ENCODE results near the gene FRG1. TPM values are rescaled to one million over a fixed set of nuclear protein-coding genes. Genes with fewer than 3 reads are reported as not detected.
"Not testable (repeated sequence)": the region's sequence is repeated elsewhere in the genome, so short reads cannot be mapped to it uniquely, and the experiment has no call there.

Gene FRG1
- total RNA-seq, 4 donors from 2014 or later = 37.9 to 67.0 (median 49.6) TPM

- no peaks in the 10 kb centered on the region for H3K4me1 ChIP-seq
- no peak overlapping the region for H3K27ac ChIP-seq
- TF ChIP-seq CTCF (IDR thresholded peaks at IDR 0.05) (no peak), POLR2A (IDR thresholded peaks at IDR 0.05) (no peak), EP300 (IDR thresholded peaks at IDR 0.05) (no peak)
- no peak overlapping the region for H3K4me3 ChIP-seq
- 37 to 44% methylated on average over 3 of the region's 3 CpGs for WGBS, 2 donors
- no peak for DNase-seq (ENCODE audit: low spot score in 2 of 2)
- H3K36me3 ChIP-seq = no peaks in the 10 kb centered on the region
- no peaks in the 10 kb centered on the region for H3K9me3 ChIP-seq
- no peaks in the 10 kb centered on the region for H3K27me3 ChIP-seq
Observed at GRCh38 chr4:189988877-189989431, 48.3 kb downstream of the FRG1 start.

GRCh38 chr4:189989941-189990340, 49.3 kb downstream of the FRG1 start:
- not testable (repeated sequence) for H3K27me3 ChIP-seq; H3K4me1 ChIP-seq; H3K36me3 ChIP-seq; H3K9me3 ChIP-seq; H3K4me3 ChIP-seq; H3K27ac ChIP-seq; DNase-seq (ENCODE audit: low spot score in 2 of 2)
- WGBS, 2 donors = 83 to 90% methylated on average over 3 of the region's 3 CpGs

Small RNA genes within 50 kb of the gene (small RNA-seq; reads per million reads assigned to genes)
- not detected for gene MLLT10P2

Other genes with a start within 250 kb of the FRG1 start
- not detected for gene FRG2, start 86.4 kb downstream of the FRG1 start, total RNA-seq
- not detected for gene DBET, start 123.6 kb downstream of the FRG1 start, total RNA-seq
- gene DUX4, start 232.9 kb downstream of the FRG1 start, total RNA-seq = not detected